Measurements from ENCODE around the gene TMEM115.

DNA sequence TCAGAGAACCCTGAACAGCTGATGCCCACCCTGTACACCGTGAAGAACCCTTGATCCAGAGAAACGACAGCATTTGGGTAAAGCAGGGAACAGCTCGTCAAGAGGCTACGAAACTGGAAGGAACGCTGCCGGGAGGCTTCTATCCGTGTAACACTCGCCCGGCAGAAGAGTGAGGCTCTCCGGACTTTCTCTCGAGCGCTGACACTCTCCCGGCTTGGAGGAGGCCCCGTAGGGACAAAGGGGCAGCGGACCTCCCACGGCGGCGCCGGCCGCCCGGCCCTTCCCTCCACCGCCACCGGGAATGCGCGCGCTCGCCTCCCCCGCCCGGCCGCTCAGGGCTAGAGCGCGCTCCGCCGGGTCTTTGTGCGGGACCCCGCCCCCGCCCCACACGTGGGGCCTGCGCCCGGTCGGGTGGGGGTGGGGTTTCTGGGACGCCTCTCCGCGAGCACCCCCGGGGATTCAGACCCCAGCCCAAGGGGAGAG lies 38.4 kb downstream of the TMEM115 start:
- TF ChIP-seq, protein P1, sequence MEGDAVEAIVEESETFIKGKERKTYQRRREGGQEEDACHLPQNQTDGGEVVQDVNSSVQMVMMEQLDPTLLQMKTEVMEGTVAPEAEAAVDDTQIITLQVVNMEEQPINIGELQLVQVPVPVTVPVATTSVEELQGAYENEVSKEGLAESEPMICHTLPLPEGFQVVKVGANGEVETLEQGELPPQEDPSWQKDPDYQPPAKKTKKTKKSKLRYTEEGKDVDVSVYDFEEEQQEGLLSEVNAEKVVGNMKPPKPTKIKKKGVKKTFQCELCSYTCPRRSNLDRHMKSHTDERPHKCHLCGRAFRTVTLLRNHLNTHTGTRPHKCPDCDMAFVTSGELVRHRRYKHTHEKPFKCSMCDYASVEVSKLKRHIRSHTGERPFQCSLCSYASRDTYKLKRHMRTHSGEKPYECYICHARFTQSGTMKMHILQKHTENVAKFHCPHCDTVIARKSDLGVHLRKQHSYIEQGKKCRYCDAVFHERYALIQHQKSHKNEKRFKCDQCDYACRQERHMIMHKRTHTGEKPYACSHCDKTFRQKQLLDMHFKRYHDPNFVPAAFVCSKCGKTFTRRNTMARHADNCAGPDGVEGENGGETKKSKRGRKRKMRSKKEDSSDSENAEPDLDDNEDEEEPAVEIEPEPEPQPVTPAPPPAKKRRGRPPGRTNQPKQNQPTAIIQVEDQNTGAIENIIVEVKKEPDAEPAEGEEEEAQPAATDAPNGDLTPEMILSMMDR (IDR thresholded peaks at IDR 0.05) = peak in 1 of 4 experiments; percentile 22
- TF ChIP-seq POLR2A (IDR thresholded peaks at IDR 0.05) = peak; percentile 86
- TF ChIP-seq POLR2AphosphoS5 (IDR thresholded peaks at IDR 0.05) = no peak

Data from prostate gland (tissue), 2 donors.